MCF 10A (cell line): ENCODE results near the gene DLL3. TPM values are rescaled to one million over a fixed set of nuclear protein-coding genes. Genes with fewer than 3 reads are reported as not detected.

Experiments
- BruUV-seq: library from RNA; stranded (reverse); fragments of 400-500 nt; replicated peaks from 2 replicates; lab custom pipeline; 2021; lab: Mats Ljungman, UMichigan
- CTCF ChIA-PET: fragments of 300-600 bp; sonication (Branson Sonifier 250); formaldehyde crosslinking; extraction: SDS; loops from one replicate; lab custom pipeline; 2021; ENCODE audit warnings: antibody characterized with exemption, inconsistent platforms; lab: Yijun Ruan, JAX
- POLR2A ChIA-PET: fragments of 300-600, 350-650 bp; sonication (Branson Sonifier 250); formaldehyde crosslinking; extraction: SDS; loops from one replicate; lab custom pipeline; 2020; ENCODE audit warnings: antibody characterized with exemption, inconsistent platforms; lab: Yijun Ruan, JAX
- DNase-seq: peaks from one replicate; pipeline ENCODE4 v3.0.0-alpha.2; 2018; ENCODE audit not compliant: unreplicated experiment
- H3K27ac Mint-ChIP-seq: one replicate; pipeline ENCODE4 v1.8.0; 2022; ENCODE audit warnings: mild to moderate bottlenecking, low read depth, mixed read lengths; ENCODE audit not compliant: unreplicated experiment
- H3K27me3 Mint-ChIP-seq: one replicate; pipeline ENCODE4 v1.8.0; 2022; ENCODE audit warnings: mixed read lengths; ENCODE audit not compliant: insufficient read depth, unreplicated experiment
- H3K36me3 Mint-ChIP-seq: one replicate; pipeline ENCODE4 v1.8.0; 2022; ENCODE audit warnings: mild to moderate bottlenecking, moderate library complexity, mixed read lengths; ENCODE audit not compliant: insufficient read depth, unreplicated experiment
- H3K4me1 Mint-ChIP-seq: one replicate; pipeline ENCODE4 v1.8.0; 2022; ENCODE audit warnings: mixed read lengths; ENCODE audit not compliant: insufficient read depth, unreplicated experiment
- H3K4me3 Mint-ChIP-seq: one replicate; pipeline ENCODE4 v1.8.0; 2022; ENCODE audit warnings: mild to moderate bottlenecking, moderate library complexity, mixed read lengths; ENCODE audit not compliant: unreplicated experiment
- H3K9me3 Mint-ChIP-seq: one replicate; pipeline ENCODE4 v1.8.0; 2022; ENCODE audit warnings: mixed read lengths; ENCODE audit not compliant: unreplicated experiment
- CTCF ChIP-seq: fragments of 200-600 bp; IDR thresholded peaks from one replicate; pipeline ENCODE4 v1.8.0; 2022; ENCODE audit warnings: antibody characterized with exemption, mild to moderate bottlenecking; ENCODE audit not compliant: unreplicated experiment
- intact Hi-C: fragments of 100-400 bp; cut with micrococcal nuclease; formaldehyde crosslinking; loops from 2 replicates; pipeline ENCODE4 v1.14.1; 2022
- total RNA-seq: library from RNA; stranded (reverse); gene quantifications from 2 replicates; pipeline ENCODE4 v1.2.3, GENCODE V29; 2022

DLL3 gene
- total RNA-seq, 1 experiment from 2014 or later = 0.68 TPM

DNA sequence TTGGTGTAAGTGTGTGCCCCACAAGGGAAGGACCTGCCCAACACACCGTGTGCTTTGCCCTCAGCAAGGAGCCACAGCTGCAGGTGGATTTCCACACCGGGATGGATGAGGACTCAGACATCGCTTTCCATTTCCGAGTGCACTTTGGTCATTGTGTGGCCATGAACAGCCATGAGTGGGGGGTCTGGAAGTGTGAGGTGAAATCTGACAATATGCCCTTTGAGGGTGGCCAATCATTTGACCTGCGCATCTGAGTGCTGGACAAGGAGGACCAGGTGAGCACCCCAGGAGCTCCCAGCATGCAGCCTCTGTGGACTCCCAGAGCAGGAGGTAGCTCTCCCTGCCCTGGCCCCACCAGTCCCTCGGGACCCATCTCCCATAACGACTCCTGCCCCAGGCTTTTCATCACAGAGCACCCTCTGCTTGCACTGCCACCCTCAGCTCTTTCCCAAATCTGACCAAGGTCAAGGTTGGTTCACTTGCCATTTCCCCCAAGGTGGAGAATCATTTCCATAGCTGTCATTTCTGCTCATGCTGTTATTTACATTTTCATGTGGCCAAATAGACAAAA is 54.4 kb downstream of the DLL3 start:
- Mint-ChIP-seq H3K36me3 (no peaks in the 10 kb centered on the region), H3K27me3 (peaks cover 15% of the 10 kb centered on the region), H3K4me1 (peaks cover 3% of the 10 kb centered on the region), H3K9me3 (no peaks in the 10 kb centered on the region), H3K4me3 (no peak overlapping the region), H3K27ac (no peak overlapping the region)
- DNase-seq = no peak
- ChIA-PET CTCF (interaction anchor here (0.7 to 5.8 kb wide), 5 partner anchors 17 to 1690 kb away, joined by 3 to 77 read pairs (median 3); no protein-coding TSS in a partner anchor), POLR2A (interaction anchor here (1.4 kb wide), 1 partner anchor 120 kb away, joined by 3 read pairs; no protein-coding TSS in a partner anchor)
- no TSS peak for BruUV-seq
- TF ChIP-seq CTCF = no peak
- intact Hi-C loops = no loop called here

GRCh38 chr19:39554701-39555311 is 56.1 kb downstream of the DLL3 start:
- POLR2A ChIA-PET = no interaction called here
- no TSS peak for BruUV-seq
- no peak for DNase-seq
- Mint-ChIP-seq H3K9me3 (no peaks in the 10 kb centered on the region), H3K27me3 (peaks cover 32% of the 10 kb centered on the region), H3K36me3 (no peaks in the 10 kb centered on the region), H3K27ac (no peak overlapping the region), H3K4me1 (peaks cover 6% of the 10 kb centered on the region), H3K4me3 (no peak overlapping the region)
- TF ChIP-seq CTCF = no peak
- intact Hi-C loops = no loop called here
- CTCF ChIA-PET = interaction anchor here (5.8 kb wide), 1 partner anchor 119 kb away, joined by 77 read pairs; no protein-coding TSS in a partner anchor

GRCh38 chr19:39555883-39556282 is 57.1 kb downstream of the DLL3 start:
- DNase-seq = no peak
- no peak overlapping the region for H3K27ac Mint-ChIP-seq
- no peak overlapping the region for H3K4me3 Mint-ChIP-seq
- ChIA-PET POLR2A (no interaction called here), CTCF (interaction anchor here (0.6 to 5.8 kb wide), 4 partner anchors 9 to 1299 kb away, joined by 3 to 77 read pairs (median 3); no protein-coding TSS in a partner anchor)
- no peak for TF ChIP-seq CTCF
- H3K36me3 Mint-ChIP-seq = no peaks in the 10 kb centered on the region
- intact Hi-C loops = no loop called here
- H3K27me3 Mint-ChIP-seq = peaks cover 42% of the 10 kb centered on the region
- H3K9me3 Mint-ChIP-seq = no peaks in the 10 kb centered on the region
- peaks cover 6% of the 10 kb centered on the region for H3K4me1 Mint-ChIP-seq
- BruUV-seq = no TSS peak

Other genes starting within 250 kb of the DLL3 start
- not detected in 2 replicates for gene IFNL2, start 230.6 kb upstream of the DLL3 start, total RNA-seq
- gene IFNL1, start 202.5 kb upstream of the DLL3 start, total RNA-seq = not detected in 2 replicates
- 0.16 TPM in 1 of 2 replicates, not detected in the other for gene LRFN1, start 178.1 kb upstream of the DLL3 start, total RNA-seq
- not detected in 2 replicates for gene GMFG, start 162.9 kb upstream of the DLL3 start, total RNA-seq
- gene SAMD4B, start 156.5 kb upstream of the DLL3 start, total RNA-seq = 65.4 and 94.2 TPM in 2 replicates
- 47.0 and 48.5 TPM in 2 replicates for gene PAF1, start 107.8 kb upstream of the DLL3 start, total RNA-seq
- gene MED29, start 107.6 kb upstream of the DLL3 start, total RNA-seq = 24.3 and 31.7 TPM in 2 replicates
- gene ZFP36, start 92.1 kb upstream of the DLL3 start, total RNA-seq = 83.7 and 98.4 TPM in 2 replicates
- 19.2 and 19.6 TPM in 2 replicates for gene PLEKHG2, start 86.3 kb upstream of the DLL3 start, total RNA-seq
- 2,837 and 2,909 TPM in 2 replicates for gene RPS16, start 63.0 kb upstream of the DLL3 start, total RNA-seq
- gene SUPT5H, start 53.4 kb upstream of the DLL3 start, total RNA-seq = 122 and 165 TPM in 2 replicates
- 71.2 and 94.2 TPM in 2 replicates for gene TIMM50, start 18.1 kb upstream of the DLL3 start, total RNA-seq
- not detected in 2 replicates for gene SELENOV, start 16.2 kb downstream of the DLL3 start, total RNA-seq
- 2.0 and 3.3 TPM in 2 replicates for gene EID2B, start 33.9 kb downstream of the DLL3 start, total RNA-seq
- gene EID2, start 41.2 kb downstream of the DLL3 start, total RNA-seq = 8.5 and 10.4 TPM in 2 replicates
- gene LGALS13, start 103.6 kb downstream of the DLL3 start, total RNA-seq = not detected in 2 replicates
- gene LGALS16, start 157.0 kb downstream of the DLL3 start, total RNA-seq = not detected in 2 replicates
- not detected in 2 replicates for gene LGALS14, start 205.5 kb downstream of the DLL3 start, total RNA-seq
- not detected in 2 replicates for gene CLC, start 239.1 kb downstream of the DLL3 start, total RNA-seq